ENCODE measurements around the gene TNFRSF4.
A peak's percentile ranks its signal among the peaks of the same experiment; 100 is the strongest.

TNFRSF4 gene

GRCh38 chr1:1210726-1211540, 3.0 kb downstream of the TNFRSF4 start:
- no peak overlapping the region for H3K4me3 ChIP-seq (ENCODE audit: control insufficient read depth, low read depth, low read length)

GRCh38 chr1:1208713-1209433, 5.1 kb downstream of the TNFRSF4 start:
- DNase-seq (ENCODE audit: low read depth) = peak; percentile 66
- H3K4me3 ChIP-seq (ENCODE audit: control insufficient read depth, low read depth, low read length) = no peak overlapping the region
- no peak for TF ChIP-seq CTCF (conservative IDR thresholded peaks at IDR 0.05; ENCODE audit: control insufficient read depth, insufficient read depth, low read depth, low read length)

More at GRCh38 chr1:1210726-1211540, 3.0 kb downstream of the TNFRSF4 start:
- TF ChIP-seq CTCF (conservative IDR thresholded peaks at IDR 0.05; ENCODE audit: control insufficient read depth, insufficient read depth, low read depth, low read length) = no peak
- DNase-seq (ENCODE audit: low read depth) = no peak

GRCh38 chr1:1207571-1207892, 6.4 kb downstream of the TNFRSF4 start:
- DNase-seq (ENCODE audit: low read depth) = no peak
- TF ChIP-seq CTCF (conservative IDR thresholded peaks at IDR 0.05; ENCODE audit: control insufficient read depth, insufficient read depth, low read depth, low read length) = no peak
- H3K4me3 ChIP-seq (ENCODE audit: control insufficient read depth, low read depth, low read length) = no peak overlapping the region

- no peak overlapping the region for H3K4me3 ChIP-seq (ENCODE audit: control insufficient read depth, low read depth, low read length)
- DNase-seq (ENCODE audit: low read depth) = no peak
These were observed 6.9 kb downstream of the TNFRSF4 start for GRCh38 chr1:1206966-1207531.

GRCh38 chr1:1206376-1206965, 7.5 kb downstream of the TNFRSF4 start, which contains the start of gene TNFRSF18:
Gene TNFRSF18, minus strand, starts transcription at chr1:1206592. Its CDS starts 21 bp downstream, at chr1:1206571.
- TF ChIP-seq CTCF (conservative IDR thresholded peaks at IDR 0.05; ENCODE audit: control insufficient read depth, insufficient read depth, low read depth, low read length) = no peak
- no peak for DNase-seq (ENCODE audit: low read depth)
- H3K4me3 ChIP-seq (ENCODE audit: control insufficient read depth, low read depth, low read length) = no peak within 1 kb of the TSS

More at GRCh38 chr1:1206966-1207531, 6.9 kb downstream of the TNFRSF4 start:
- TF ChIP-seq CTCF (conservative IDR thresholded peaks at IDR 0.05; ENCODE audit: control insufficient read depth, insufficient read depth, low read depth, low read length) = no peak

- TF ChIP-seq CTCF (conservative IDR thresholded peaks at IDR 0.05; ENCODE audit: control insufficient read depth, insufficient read depth, low read depth, low read length) = no peak
- DNase-seq (ENCODE audit: low read depth) = no peak
- no peak overlapping the region for H3K4me3 ChIP-seq (ENCODE audit: control insufficient read depth, low read depth, low read length)
These were observed 8.1 kb downstream of the TNFRSF4 start for GRCh38 chr1:1205769-1206375.
